ENCODE data around the gene LRRC47. TPM values are rescaled to one million over a fixed set of nuclear protein-coding genes. Genes with fewer than 3 reads are reported as not detected.

Gene LRRC47
- total RNA-seq, 6 experiments from 2014 or later, result 39.1 to 51.0 (median 45.2) TPM

GRCh38 chr1:3732434-3733093 is 63.7 kb downstream of the LRRC47 start:
- no peak for DNase-seq
- Mint-ChIP-seq H3K27me3 (ENCODE audit: insufficient read depth) (peaks cover 14% of the 10 kb centered on the region), H3K4me1 (ENCODE audit: low read depth) (no peaks in the 10 kb centered on the region), H3K4me3 (no peak overlapping the region), H3K9me3 (no peaks in the 10 kb centered on the region), H3K36me3 (ENCODE audit: low read depth) (no peaks in the 10 kb centered on the region), H3K27ac (no peak overlapping the region)
- no peak for TF ChIP-seq CTCF (IDR thresholded peaks at IDR 0.05)

- no peak overlapping the region for H3K27ac Mint-ChIP-seq
- no peaks in the 10 kb centered on the region for H3K36me3 Mint-ChIP-seq (ENCODE audit: low read depth)
- H3K27me3 Mint-ChIP-seq (ENCODE audit: insufficient read depth), result peaks cover 18% of the 10 kb centered on the region
- no peak for TF ChIP-seq CTCF (IDR thresholded peaks at IDR 0.05)
- no peaks in the 10 kb centered on the region for H3K9me3 Mint-ChIP-seq
- no peak overlapping the region for H3K4me3 Mint-ChIP-seq
- DNase-seq, result no peak
- no peaks in the 10 kb centered on the region for H3K4me1 Mint-ChIP-seq (ENCODE audit: low read depth)
These were observed 64.5 kb downstream of the LRRC47 start for GRCh38 chr1:3731583-3732433.

GRCh38 chr1:3730543-3731247 is 65.6 kb downstream of the LRRC47 start:
- H3K9me3 Mint-ChIP-seq, result no peaks in the 10 kb centered on the region
- peaks cover 18% of the 10 kb centered on the region for H3K27me3 Mint-ChIP-seq (ENCODE audit: insufficient read depth)
- H3K27ac Mint-ChIP-seq, result no peak overlapping the region
- DNase-seq, result no peak
- no peaks in the 10 kb centered on the region for H3K4me1 Mint-ChIP-seq (ENCODE audit: low read depth)
- TF ChIP-seq CTCF (IDR thresholded peaks at IDR 0.05), result no peak
- no peak overlapping the region for H3K4me3 Mint-ChIP-seq
- H3K36me3 Mint-ChIP-seq (ENCODE audit: low read depth), result no peaks in the 10 kb centered on the region

- no peak for DNase-seq
- Mint-ChIP-seq H3K36me3 (ENCODE audit: low read depth) (no peaks in the 10 kb centered on the region), H3K27me3 (ENCODE audit: insufficient read depth) (peaks cover 18% of the 10 kb centered on the region), H3K27ac (no peak overlapping the region), H3K9me3 (no peaks in the 10 kb centered on the region), H3K4me1 (ENCODE audit: low read depth) (no peaks in the 10 kb centered on the region), H3K4me3 (no peak overlapping the region)
- no peak for TF ChIP-seq CTCF (IDR thresholded peaks at IDR 0.05)
These were observed 66.4 kb downstream of the LRRC47 start for GRCh38 chr1:3729594-3730542.

Other genes with a start within 250 kb of the LRRC47 start
- gene MEGF6, start 185.0 kb downstream of the LRRC47 start, total RNA-seq (2021; fragmentation: NEBNext Ultra II Directional; extraction: Animal tissue kit (Norgen Biotek cat#: 25700)), result 10 to 100 TPM; 20.3 to 39.2 (median 23.0) TPM
- 10 to 100 TPM; 51.8 to 63.5 (median 58.0) TPM for gene TPRG1L, start 171.5 kb downstream of the LRRC47 start, total RNA-seq (2021; fragmentation: NEBNext Ultra II Directional; extraction: Animal tissue kit (Norgen Biotek cat#: 25700))
- 10 to 100 TPM; 11.8 to 14.8 (median 14.3) TPM for gene WRAP73, start 146.4 kb downstream of the LRRC47 start, total RNA-seq (2021; fragmentation: NEBNext Ultra II Directional; extraction: Animal tissue kit (Norgen Biotek cat#: 25700))
- not detected for gene TP73, start 144.0 kb downstream of the LRRC47 start, total RNA-seq (2021; fragmentation: NEBNext Ultra II Directional; extraction: Animal tissue kit (Norgen Biotek cat#: 25700))
- not detected for gene CCDC27, start 44.0 kb downstream of the LRRC47 start, total RNA-seq (2021; fragmentation: NEBNext Ultra II Directional; extraction: Animal tissue kit (Norgen Biotek cat#: 25700))
- gene SMIM1, start 23.7 kb downstream of the LRRC47 start, total RNA-seq (2021; fragmentation: NEBNext Ultra II Directional; extraction: Animal tissue kit (Norgen Biotek cat#: 25700)), result 1 to 10 TPM in 4 of 6 experiments, under 1 TPM in 2; 0.38 to 3.4 (median 1.6) TPM
- gene CEP104, start 60.7 kb upstream of the LRRC47 start, total RNA-seq (2021; fragmentation: NEBNext Ultra II Directional; extraction: Animal tissue kit (Norgen Biotek cat#: 25700)), result 10 to 100 TPM; 43.2 to 63.4 (median 52.9) TPM
- 1 to 10 TPM; 4.5 to 5.8 (median 5.2) TPM for gene DFFB, start 61.0 kb upstream of the LRRC47 start, total RNA-seq (2021; fragmentation: NEBNext Ultra II Directional; extraction: Animal tissue kit (Norgen Biotek cat#: 25700))
- gene C1orf174, start 103.8 kb upstream of the LRRC47 start, total RNA-seq (2021; fragmentation: NEBNext Ultra II Directional; extraction: Animal tissue kit (Norgen Biotek cat#: 25700)), result 10 to 100 TPM; 19.2 to 23.5 (median 20.7) TPM